GM12874 (cell line): ENCODE measurements around the gene MOB1B.

Experiments used
- CTCF ChIP-seq: IDR thresholded peaks from 2 replicates; pipeline ENCODE4 v1.5.1; 2011; ENCODE audit warnings: low read depth, mild to moderate bottlenecking, control low read depth, low read length, moderate library complexity; ENCODE audit not compliant: insufficient read depth

The MOB1B gene

GRCh38 chr4:70895811-70896491, 6.2 kb upstream of the MOB1B start:
- no peak for TF ChIP-seq CTCF

DNA sequence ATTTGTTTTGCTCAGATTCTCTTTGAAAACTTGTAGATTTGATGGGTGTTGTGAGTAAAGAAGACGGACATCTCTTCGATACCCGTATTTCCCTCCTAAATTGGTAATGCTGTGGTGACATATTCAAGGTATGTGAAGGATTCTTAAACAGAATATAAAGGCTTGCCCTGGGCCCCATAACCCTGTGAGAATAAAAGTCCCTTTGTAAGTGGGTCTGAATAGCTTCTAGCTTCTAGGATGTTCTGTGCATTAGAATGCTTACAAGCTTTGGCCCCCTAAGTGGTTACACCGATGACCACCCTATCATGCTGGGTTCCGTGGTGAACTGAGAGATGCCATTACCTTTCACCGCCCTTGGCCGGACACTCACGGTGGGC, 574 bp upstream of the MOB1B start:
- TF ChIP-seq CTCF, result no peak

DNA sequence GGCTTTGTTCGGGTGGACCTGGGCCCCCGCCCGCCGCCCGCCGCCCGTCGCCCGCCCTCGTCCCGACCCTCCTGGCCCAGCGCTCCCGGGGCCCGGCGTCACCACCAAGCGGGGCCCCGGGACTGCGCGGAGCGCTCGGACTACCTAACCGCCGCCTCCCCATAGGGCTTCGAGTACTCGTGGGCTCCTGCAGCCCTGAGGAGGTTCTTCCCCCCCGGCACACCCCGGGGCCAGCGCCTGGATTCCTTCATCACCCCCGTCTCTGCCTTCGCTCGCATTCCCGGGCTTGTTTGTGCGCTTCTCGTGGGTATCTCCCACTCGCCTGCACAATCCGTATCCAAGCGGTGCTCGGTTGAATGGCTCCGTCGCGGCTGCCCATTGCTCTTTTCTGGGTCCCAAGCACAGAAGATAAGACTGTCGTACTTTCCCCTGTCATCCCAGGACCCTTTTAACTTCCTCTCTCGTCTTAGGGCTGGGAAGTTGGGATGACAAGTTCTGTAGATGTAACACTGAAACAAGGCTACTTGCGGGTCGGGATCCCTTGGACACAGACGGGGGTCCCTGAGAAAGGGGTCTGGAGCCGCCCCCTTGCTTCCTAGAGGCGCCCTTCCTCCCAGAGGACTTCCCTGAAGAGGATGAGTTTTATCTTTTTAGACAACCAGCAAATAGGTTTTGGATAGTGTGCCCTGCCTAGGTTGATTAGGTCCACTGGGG, 565 bp downstream of the MOB1B start:
- no peak for TF ChIP-seq CTCF

DNA sequence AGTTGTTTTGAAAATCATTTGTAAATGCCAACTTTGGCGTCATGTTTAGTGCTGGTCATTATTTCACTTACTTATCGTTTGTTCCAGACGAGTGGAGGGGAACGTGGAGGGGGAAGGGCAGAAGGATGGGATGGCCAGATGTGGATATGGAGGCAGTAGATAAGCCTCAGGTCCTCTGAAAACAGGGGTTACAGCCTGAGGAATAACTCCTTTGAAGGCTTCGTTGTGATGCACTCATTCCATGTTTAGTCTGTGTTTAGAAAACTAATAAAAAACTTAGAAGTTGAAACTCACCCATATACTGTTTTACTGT, 1.1 kb downstream of the MOB1B start:
- no peak for TF ChIP-seq CTCF

- no peak for TF ChIP-seq CTCF
These were observed 6.9 kb downstream of the MOB1B start for GRCh38 chr4:70908993-70909556.

DNA sequence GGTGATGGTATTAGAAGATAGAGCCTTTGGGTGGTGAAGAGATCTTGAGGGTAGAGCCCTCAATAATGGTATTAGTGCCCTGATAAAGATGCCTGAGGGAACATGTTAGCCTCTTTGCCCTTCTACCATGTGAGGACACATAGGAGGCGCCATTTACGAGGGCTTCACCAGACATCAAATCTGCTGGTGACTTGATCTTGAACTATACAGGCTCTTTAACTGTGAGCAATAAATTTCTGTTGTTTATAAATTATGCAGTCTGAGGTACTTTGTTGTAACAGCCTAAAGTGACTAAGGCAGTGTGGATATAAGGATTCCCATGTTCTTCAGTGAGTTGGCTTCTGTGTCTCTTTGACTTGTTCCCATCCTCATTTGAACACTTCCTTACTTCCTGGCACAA, 11.8 kb downstream of the MOB1B start:
- no peak for TF ChIP-seq CTCF

- TF ChIP-seq CTCF, result no peak
These were observed 12.5 kb downstream of the MOB1B start for GRCh38 chr4:70914631-70915030.
